ENCODE data around the gene TRIM65.

The TRIM65 gene

GRCh38 chr17:75925912-75926311, 29.2 kb upstream of the TRIM65 start:
- H3K4me2 ChIP-seq = no peak overlapping the region
- H3K27me3 ChIP-seq (ENCODE audit: insufficient read depth, low read depth) = no peaks in the 10 kb centered on the region

GRCh38 chr17:75925103-75925502, 28.4 kb upstream of the TRIM65 start:
- Histone ChIP-seq H3K4me3 (IDR thresholded peaks at IDR 0.05; ENCODE audit: insufficient read depth, low read depth, low read length) (no peak overlapping the region), H3K27ac (no peak overlapping the region), H2AFZ (ENCODE audit: low read depth) (no peak overlapping the region), H4K20me1 (ENCODE audit: insufficient read depth) (no peaks in the 10 kb centered on the region), H3K36me3 (ENCODE audit: insufficient read depth) (no peaks in the 10 kb centered on the region), H3K9ac (no peak overlapping the region), H3K4me1 (ENCODE audit: low read depth, poor library complexity, severe bottlenecking) (no peaks in the 10 kb centered on the region), H3K27me3 (ENCODE audit: insufficient read depth, low read depth) (no peaks in the 10 kb centered on the region), H3K79me2 (ENCODE audit: insufficient read depth, low read depth) (no peaks in the 10 kb centered on the region), H3K4me2 (no peak overlapping the region)
- TF ChIP-seq CTCF (conservative IDR thresholded peaks at IDR 0.05; ENCODE audit: low read depth, low read length) = no peak

More at GRCh38 chr17:75925912-75926311, 29.2 kb upstream of the TRIM65 start:
- Histone ChIP-seq H3K4me3 (IDR thresholded peaks at IDR 0.05; ENCODE audit: insufficient read depth, low read depth, low read length) (no peak overlapping the region), H3K4me1 (ENCODE audit: low read depth, poor library complexity, severe bottlenecking) (no peaks in the 10 kb centered on the region), H4K20me1 (ENCODE audit: insufficient read depth) (no peaks in the 10 kb centered on the region), H3K27ac (no peak overlapping the region), H2AFZ (ENCODE audit: low read depth) (no peak overlapping the region), H3K36me3 (ENCODE audit: insufficient read depth) (no peaks in the 10 kb centered on the region), H3K9ac (no peak overlapping the region), H3K79me2 (ENCODE audit: insufficient read depth, low read depth) (no peaks in the 10 kb centered on the region)
- no peak for TF ChIP-seq CTCF (conservative IDR thresholded peaks at IDR 0.05; ENCODE audit: low read depth, low read length)

GRCh38 chr17:75922963-75923874, 26.5 kb upstream of the TRIM65 start:
- TF ChIP-seq CTCF (conservative IDR thresholded peaks at IDR 0.05; ENCODE audit: low read depth, low read length) = no peak

GRCh38 chr17:75922173-75922961, 25.6 kb upstream of the TRIM65 start:
- no peaks in the 10 kb centered on the region for H3K36me3 ChIP-seq (ENCODE audit: insufficient read depth)
- H3K27me3 ChIP-seq (ENCODE audit: insufficient read depth, low read depth) = no peaks in the 10 kb centered on the region
- H3K9ac ChIP-seq = no peak overlapping the region
- no peak overlapping the region for H2AFZ ChIP-seq (ENCODE audit: low read depth)
- no peak overlapping the region for H3K4me3 ChIP-seq (IDR thresholded peaks at IDR 0.05; ENCODE audit: insufficient read depth, low read depth, low read length)
- H3K4me2 ChIP-seq = no peak overlapping the region
- H3K4me1 ChIP-seq (ENCODE audit: low read depth, poor library complexity, severe bottlenecking) = no peaks in the 10 kb centered on the region
- H3K27ac ChIP-seq = no peak overlapping the region
- no peak for TF ChIP-seq CTCF (conservative IDR thresholded peaks at IDR 0.05; ENCODE audit: low read depth, low read length)
- no peaks in the 10 kb centered on the region for H3K79me2 ChIP-seq (ENCODE audit: insufficient read depth, low read depth)
- no peaks in the 10 kb centered on the region for H4K20me1 ChIP-seq (ENCODE audit: insufficient read depth)

More at GRCh38 chr17:75922963-75923874, 26.5 kb upstream of the TRIM65 start:
- H3K27ac ChIP-seq = no peak overlapping the region
- no peak overlapping the region for H3K4me3 ChIP-seq (IDR thresholded peaks at IDR 0.05; ENCODE audit: insufficient read depth, low read depth, low read length)
- no peaks in the 10 kb centered on the region for H3K36me3 ChIP-seq (ENCODE audit: insufficient read depth)
- H3K4me1 ChIP-seq (ENCODE audit: low read depth, poor library complexity, severe bottlenecking) = no peaks in the 10 kb centered on the region
- no peak overlapping the region for H3K9ac ChIP-seq
- no peaks in the 10 kb centered on the region for H4K20me1 ChIP-seq (ENCODE audit: insufficient read depth)
- H2AFZ ChIP-seq (ENCODE audit: low read depth) = no peak overlapping the region
- no peaks in the 10 kb centered on the region for H3K27me3 ChIP-seq (ENCODE audit: insufficient read depth, low read depth)
- no peaks in the 10 kb centered on the region for H3K79me2 ChIP-seq (ENCODE audit: insufficient read depth, low read depth)
- no peak overlapping the region for H3K4me2 ChIP-seq

Data from KMS-11 (cell line).